Body of pancreas (tissue), 4 donors: Measurements from ENCODE around the gene NLRP10. TPM values are rescaled to one million over a fixed set of nuclear protein-coding genes. Genes with fewer than 3 reads are reported as not detected.

Source experiments
- ATAC-seq: fragments of 150-250 bp; one replicate; pipeline ENCODE4 v1.9.1; 2016
- DNase-seq, 4 donors: peaks; one replicate each; pipeline ENCODE4 v3.0.0-alpha.2; 2019
- H3K27ac ChIP-seq, 4 donors: fragments of 200-600 bp; sonication (generic); 1 replicate in 3 of 4; 2 replicates in 1 of 4; pipeline versions ENCODE4 v1.5.1 to v1.6.1; 2016 to 2019; ENCODE audit warnings: mild to moderate bottlenecking in 1 of 4, mixed read lengths in 1 of 4, moderate library complexity in 1 of 4
- H3K27me3 ChIP-seq, 2 donors: fragments of 200-600 bp; sonication (generic); one replicate each; pipeline ENCODE4 v1.6.0; 2016; ENCODE audit warnings: mild to moderate bottlenecking in 1 of 2
- H3K36me3 ChIP-seq, 2 donors: fragments of 200-600 bp; sonication (generic); replicated peaks in 1 of 2; 2 replicates each; pipeline ENCODE4 v1.5.1; 2016; ENCODE audit warnings: low read depth in 2 of 2; ENCODE audit not compliant: insufficient read depth in 1 of 2
- H3K4me1 ChIP-seq: fragments of 200-600 bp; sonication (generic); one replicate; pipeline ENCODE4 v1.6.0; 2016
- H3K4me3 ChIP-seq, 2 donors: fragments of 200-600 bp; sonication (generic); 1 replicate in 1 of 2; 2 replicates in 1 of 2; pipeline ENCODE4 v1.5.1; 2016 to 2019
- H3K9me3 ChIP-seq, 3 donors: fragments of 200-600 bp; sonication (generic); 1 replicate in 2 of 3; 2 replicates in 1 of 3; pipeline ENCODE4 v1.5.1; 2016
- POLR2A ChIP-seq, 3 donors: fragments of 450-650 bp; IDR thresholded peaks; one replicate each; pipeline ENCODE4 v1.6.1; 2016; ENCODE audit warnings: antibody characterized with exemption in 3 of 3, mild to moderate bottlenecking in 2 of 3
- WGBS, 2 donors: methylation state at CpG; one replicate each; pipeline ENCODE4 v1.1.5; 2017; 5-methylcytosine and 5-hydroxymethylcytosine counted together
- intact Hi-C: fragments of 100-400 bp; cut with DNase I; formaldehyde crosslinking; loops from one replicate; pipeline ENCODE4 v1.15.1; 2023
- total RNA-seq, 2 donors: library from RNA; depleted of rRNA; stranded (reverse); fragments of >200 nt; gene quantifications; one replicate each; pipeline ENCODE4 v1.1.0, GENCODE V29; 2016
- TF ChIP-seq, protein P1 (sequence below), 7 experiments: fragments of 450-650 bp in 4 of 7; fragments of 200-600 bp in 3 of 7; sonication (generic) in 3 of 7; IDR thresholded peaks; one replicate each; pipeline ENCODE4 v1.5.1; 2016 to 2019; ENCODE audit warnings: antibody characterized with exemption in 7 of 7

The NLRP10 gene
- total RNA-seq, 2 donors from 2014 or later = not detected

DNA sequence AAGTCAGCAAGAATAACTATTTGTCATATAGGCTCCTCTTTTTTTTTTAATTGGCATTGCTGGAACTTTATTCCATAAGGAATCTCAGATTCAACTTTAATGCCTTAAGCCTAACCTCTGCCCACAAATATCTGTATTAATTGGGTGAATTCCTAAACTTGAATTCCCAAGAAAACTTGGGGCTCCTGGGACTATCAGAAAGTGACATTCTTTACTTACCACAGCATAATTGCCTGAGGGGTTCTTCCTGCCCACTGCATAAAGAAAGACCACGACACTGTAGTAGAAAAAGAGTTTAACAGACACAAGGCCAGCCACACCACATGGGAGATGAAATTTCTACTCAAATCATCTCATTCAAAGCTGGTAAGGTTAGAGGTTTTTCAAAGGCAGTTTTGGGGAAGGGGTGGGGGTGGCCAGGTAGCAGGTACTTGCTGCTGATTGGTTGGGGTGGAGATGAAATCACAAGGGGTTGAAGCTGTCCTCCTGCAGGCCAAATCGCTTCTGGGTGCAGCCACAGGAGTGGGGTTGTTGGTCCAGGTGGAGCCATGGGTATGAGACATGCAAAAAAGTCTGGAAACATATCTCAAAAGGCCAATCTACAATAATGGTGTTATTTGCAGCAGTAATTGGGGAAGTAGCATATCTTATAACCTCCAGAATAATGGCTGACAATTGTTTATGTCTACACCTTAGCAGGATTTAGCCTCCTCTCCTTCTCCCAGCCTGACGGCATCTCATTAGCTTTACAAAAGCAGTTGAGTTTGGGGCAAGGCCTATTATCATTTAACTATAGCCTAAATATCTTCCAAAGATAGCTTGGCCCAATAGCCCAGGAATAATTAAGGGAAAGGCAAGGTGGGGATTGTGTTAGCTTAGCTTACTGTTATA lies 4.8 kb upstream of the NLRP10 start:
- Histone ChIP-seq H3K27me3 (no peaks in the 10 kb centered on the region), H3K27ac (no peak overlapping the region), H3K4me3 (no peak overlapping the region), H3K4me1 (no peaks in the 10 kb centered on the region), H3K36me3 (no peaks in the 10 kb centered on the region), H3K9me3 (no peaks in the 10 kb centered on the region)
- TF ChIP-seq, protein P1, sequence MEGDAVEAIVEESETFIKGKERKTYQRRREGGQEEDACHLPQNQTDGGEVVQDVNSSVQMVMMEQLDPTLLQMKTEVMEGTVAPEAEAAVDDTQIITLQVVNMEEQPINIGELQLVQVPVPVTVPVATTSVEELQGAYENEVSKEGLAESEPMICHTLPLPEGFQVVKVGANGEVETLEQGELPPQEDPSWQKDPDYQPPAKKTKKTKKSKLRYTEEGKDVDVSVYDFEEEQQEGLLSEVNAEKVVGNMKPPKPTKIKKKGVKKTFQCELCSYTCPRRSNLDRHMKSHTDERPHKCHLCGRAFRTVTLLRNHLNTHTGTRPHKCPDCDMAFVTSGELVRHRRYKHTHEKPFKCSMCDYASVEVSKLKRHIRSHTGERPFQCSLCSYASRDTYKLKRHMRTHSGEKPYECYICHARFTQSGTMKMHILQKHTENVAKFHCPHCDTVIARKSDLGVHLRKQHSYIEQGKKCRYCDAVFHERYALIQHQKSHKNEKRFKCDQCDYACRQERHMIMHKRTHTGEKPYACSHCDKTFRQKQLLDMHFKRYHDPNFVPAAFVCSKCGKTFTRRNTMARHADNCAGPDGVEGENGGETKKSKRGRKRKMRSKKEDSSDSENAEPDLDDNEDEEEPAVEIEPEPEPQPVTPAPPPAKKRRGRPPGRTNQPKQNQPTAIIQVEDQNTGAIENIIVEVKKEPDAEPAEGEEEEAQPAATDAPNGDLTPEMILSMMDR (IDR thresholded peaks at IDR 0.05) = no peak
- no peak for TF ChIP-seq POLR2A (IDR thresholded peaks at IDR 0.05)
- no peak for ATAC-seq
- WGBS, 2 donors = 78 to 83% methylated on average over 3 of the region's 3 CpGs
- no peak for DNase-seq
- intact Hi-C loops = no loop called here

DNA sequence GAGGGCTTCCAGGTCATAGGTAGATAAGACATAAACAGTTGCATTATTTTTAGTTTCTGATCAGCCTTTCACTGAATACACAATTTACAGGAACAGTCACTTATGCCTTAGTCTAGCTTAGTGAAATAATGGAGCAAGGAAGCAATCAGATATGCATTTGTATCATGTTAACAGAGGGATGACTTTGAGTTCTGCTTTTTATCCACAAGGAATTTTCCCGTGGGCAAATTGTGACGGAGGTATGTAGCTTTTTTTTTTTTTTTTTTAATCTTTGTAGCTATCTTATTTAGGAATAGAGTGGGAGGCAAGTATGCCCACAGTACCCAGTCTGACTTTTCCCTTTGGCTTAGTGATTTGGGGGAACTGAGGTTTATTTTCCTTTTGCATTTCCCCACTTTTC lies 3.4 kb upstream of the NLRP10 start:
- Histone ChIP-seq H3K36me3 (no peaks in the 10 kb centered on the region), H3K4me1 (peaks cover 4% of the 10 kb centered on the region), H3K4me3 (no peak overlapping the region), H3K27me3 (no peaks in the 10 kb centered on the region), H3K27ac (no peak overlapping the region), H3K9me3 (no peaks in the 10 kb centered on the region)
- DNase-seq = no peak
- intact Hi-C loops = no loop called here
- no peak for ATAC-seq
- WGBS, 2 donors = 53 to 63% methylated on average over 2 of the region's 2 CpGs
- TF ChIP-seq, protein P1 (IDR thresholded peaks at IDR 0.05) = no peak
- no peak for TF ChIP-seq POLR2A (IDR thresholded peaks at IDR 0.05)

DNA sequence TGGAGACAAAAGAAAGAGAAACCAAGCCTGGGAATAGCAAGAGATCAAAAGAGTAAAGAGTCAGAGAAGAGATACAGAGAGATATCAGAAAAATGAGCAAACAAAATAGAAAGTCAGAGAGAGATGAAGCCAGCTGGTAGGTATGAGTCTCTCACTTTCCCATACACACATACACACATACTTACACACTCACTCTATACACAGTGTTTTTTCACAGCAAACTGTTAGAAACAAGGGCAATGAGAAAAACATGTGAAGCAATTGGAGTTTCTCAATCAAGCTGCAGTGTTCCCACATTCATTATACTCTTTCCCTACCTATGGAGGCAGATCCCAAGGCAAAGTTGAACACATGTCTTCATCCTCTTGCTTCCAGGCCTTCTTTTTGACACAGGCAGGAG lies 2.6 kb upstream of the NLRP10 start:
- no peak for DNase-seq
- peaks cover 4% of the 10 kb centered on the region for H3K4me1 ChIP-seq
- no peak overlapping the region for H3K27ac ChIP-seq
- H3K27me3 ChIP-seq = no peaks in the 10 kb centered on the region
- no peak for TF ChIP-seq POLR2A (IDR thresholded peaks at IDR 0.05)
- TF ChIP-seq, protein P1 (IDR thresholded peaks at IDR 0.05) = no peak
- no peaks in the 10 kb centered on the region for H3K36me3 ChIP-seq
- no peak overlapping the region for H3K4me3 ChIP-seq
- no peaks in the 10 kb centered on the region for H3K9me3 ChIP-seq
- intact Hi-C loops = no loop called here
- no peak for ATAC-seq

DNA sequence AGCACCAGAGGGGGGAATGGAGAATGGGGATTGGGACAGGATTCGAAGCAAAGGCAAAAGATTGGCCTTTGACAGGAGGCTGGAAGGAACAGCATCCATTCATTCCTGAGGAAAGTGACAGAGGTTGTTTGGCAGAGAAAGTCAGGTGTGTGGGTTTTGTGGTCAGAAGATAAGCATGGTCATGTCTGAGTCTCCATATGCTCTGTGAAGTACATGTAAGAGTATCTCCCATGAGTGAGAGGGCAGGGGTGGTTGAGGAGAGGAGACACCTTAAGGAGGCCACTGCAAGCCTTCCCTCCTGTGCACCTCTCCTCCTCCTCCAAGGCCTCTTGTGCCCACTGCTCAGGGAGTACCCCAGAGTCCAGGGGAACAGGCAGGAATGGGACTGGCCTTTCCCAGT lies 1.9 kb upstream of the NLRP10 start:
- 73 to 96% methylated on average over 1 of the region's 1 CpG for WGBS, 2 donors
- Histone ChIP-seq H3K4me1 (peaks cover 4% of the 10 kb centered on the region), H3K27me3 (no peaks in the 10 kb centered on the region), H3K4me3 (no peak overlapping the region), H3K27ac (no peak overlapping the region), H3K9me3 (no peaks in the 10 kb centered on the region), H3K36me3 (no peaks in the 10 kb centered on the region)
- DNase-seq (no peak), ATAC-seq (no peak)
- TF ChIP-seq, protein P1 (IDR thresholded peaks at IDR 0.05) = no peak
- no peak for TF ChIP-seq POLR2A (IDR thresholded peaks at IDR 0.05)
- intact Hi-C loops = no loop called here

DNA sequence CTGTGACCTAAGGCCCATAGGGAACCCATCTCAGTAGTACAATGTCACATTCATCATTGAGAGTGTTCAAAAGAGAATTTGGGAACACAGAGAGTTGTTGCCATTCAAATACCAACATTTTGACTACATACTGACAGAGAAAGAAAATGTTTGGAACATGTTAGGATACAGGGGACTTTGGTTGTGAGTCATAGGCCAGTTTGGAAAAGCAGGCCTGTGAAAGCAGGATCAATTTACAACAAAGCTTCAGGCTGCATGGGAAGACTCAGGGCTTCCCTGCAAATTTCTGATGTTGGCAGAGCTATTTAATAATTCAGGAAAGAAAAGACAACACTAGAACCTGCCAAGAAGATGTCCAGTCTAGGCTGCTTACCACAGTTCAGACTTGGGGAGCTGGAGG lies 374 bp downstream of the NLRP10 start:
- Histone ChIP-seq H3K27me3 (no peaks in the 10 kb centered on the region), H3K4me1 (peaks cover 4% of the 10 kb centered on the region), H3K27ac (no peak overlapping the region), H3K36me3 (no peaks in the 10 kb centered on the region), H3K4me3 (no peak overlapping the region), H3K9me3 (no peaks in the 10 kb centered on the region)
- intact Hi-C loops = no loop called here
- DNase-seq (no peak), ATAC-seq (no peak)
- TF ChIP-seq, protein P1 (IDR thresholded peaks at IDR 0.05) = no peak
- no peak for TF ChIP-seq POLR2A (IDR thresholded peaks at IDR 0.05)
